ENCODE measurements around the gene AAMP.

DNA sequence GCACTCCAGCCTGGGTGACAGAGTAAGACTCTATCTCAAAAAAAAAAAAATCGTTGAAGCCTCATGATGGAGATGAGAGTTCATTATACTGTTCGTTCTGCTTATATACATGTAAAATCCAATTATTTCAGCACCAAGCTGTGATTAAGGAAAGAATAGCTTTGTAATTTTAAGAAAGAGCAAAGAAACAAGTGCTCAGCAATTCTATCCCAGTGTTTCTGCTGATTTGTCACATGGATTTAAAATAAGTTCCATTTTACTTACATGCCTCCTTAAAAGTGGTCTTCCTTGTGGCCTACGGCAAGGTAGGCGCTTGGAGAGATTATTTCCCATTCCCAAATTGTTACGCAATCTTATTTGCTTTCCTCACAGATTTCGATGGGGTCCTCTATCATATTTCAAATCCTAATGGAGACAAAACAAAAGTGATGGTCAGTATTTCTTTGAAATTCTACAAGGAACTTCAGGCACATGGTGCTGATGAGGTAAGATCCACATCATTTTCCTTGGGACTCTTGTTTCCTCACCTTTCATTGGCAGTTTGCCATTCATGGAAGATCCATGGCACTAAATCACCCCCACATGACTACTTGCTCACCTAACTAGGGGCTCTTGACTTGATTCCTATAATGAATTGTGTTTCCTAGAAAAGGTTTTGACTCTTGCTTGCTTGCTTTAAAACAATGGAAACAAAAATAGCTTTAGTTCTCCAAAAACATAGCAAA is 41.4 kb downstream of the AAMP start:
- TF ChIP-seq, protein P1, sequence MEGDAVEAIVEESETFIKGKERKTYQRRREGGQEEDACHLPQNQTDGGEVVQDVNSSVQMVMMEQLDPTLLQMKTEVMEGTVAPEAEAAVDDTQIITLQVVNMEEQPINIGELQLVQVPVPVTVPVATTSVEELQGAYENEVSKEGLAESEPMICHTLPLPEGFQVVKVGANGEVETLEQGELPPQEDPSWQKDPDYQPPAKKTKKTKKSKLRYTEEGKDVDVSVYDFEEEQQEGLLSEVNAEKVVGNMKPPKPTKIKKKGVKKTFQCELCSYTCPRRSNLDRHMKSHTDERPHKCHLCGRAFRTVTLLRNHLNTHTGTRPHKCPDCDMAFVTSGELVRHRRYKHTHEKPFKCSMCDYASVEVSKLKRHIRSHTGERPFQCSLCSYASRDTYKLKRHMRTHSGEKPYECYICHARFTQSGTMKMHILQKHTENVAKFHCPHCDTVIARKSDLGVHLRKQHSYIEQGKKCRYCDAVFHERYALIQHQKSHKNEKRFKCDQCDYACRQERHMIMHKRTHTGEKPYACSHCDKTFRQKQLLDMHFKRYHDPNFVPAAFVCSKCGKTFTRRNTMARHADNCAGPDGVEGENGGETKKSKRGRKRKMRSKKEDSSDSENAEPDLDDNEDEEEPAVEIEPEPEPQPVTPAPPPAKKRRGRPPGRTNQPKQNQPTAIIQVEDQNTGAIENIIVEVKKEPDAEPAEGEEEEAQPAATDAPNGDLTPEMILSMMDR (IDR thresholded peaks at IDR 0.05; ENCODE audit: insufficient read depth, low read length, poor library complexity, severe bottlenecking), result no peak
- no peak for TF ChIP-seq EZH2phosphoT487 (conservative IDR thresholded peaks at IDR 0.05; ENCODE audit: low read length)

Data from SU-DHL-6 (cell line).